H9 (cell line): Measurements from ENCODE around the gene HIRA. TPM values are rescaled to one million over a fixed set of nuclear protein-coding genes. Genes with fewer than 3 reads are reported as not detected.

Experiments used
- DNase-seq: peaks from one replicate; pipeline ENCODE4 v3.0.0-alpha.2; 2017
- H2AFZ ChIP-seq: one replicate; pipeline ENCODE4 v1.6.1; 2013; ENCODE audit warnings: mild to moderate bottlenecking, low read length, control low read depth, moderate library complexity
- H2AK5ac ChIP-seq: 2 replicates; pipeline ENCODE4 v1.6.1; 2013; ENCODE audit warnings: low read length, control low read depth, mixed read lengths; ENCODE audit not compliant: insufficient read length
- H2BK120ac ChIP-seq: one replicate; pipeline ENCODE4 v1.6.1; 2013; ENCODE audit warnings: low read depth, mild to moderate bottlenecking, low read length, control low read depth, inconsistent platforms; ENCODE audit not compliant: poor library complexity, severe bottlenecking
- H2BK12ac ChIP-seq: 2 replicates; pipeline ENCODE4 v1.6.1; 2013; ENCODE audit warnings: low read length, control low read depth, mixed read lengths, low read depth; ENCODE audit not compliant: insufficient read length
- H2BK15ac ChIP-seq: 2 replicates; pipeline ENCODE4 v1.6.1; 2013; ENCODE audit warnings: low read depth, low read length, control low read depth
- H2BK20ac ChIP-seq: one replicate; pipeline ENCODE4 v1.6.1; 2013; ENCODE audit warnings: low read depth, mild to moderate bottlenecking, low read length, control low read depth, inconsistent platforms; ENCODE audit not compliant: poor library complexity, severe bottlenecking
- H2BK5ac ChIP-seq: 2 replicates; pipeline ENCODE4 v1.6.1; 2013; ENCODE audit warnings: low read length, control low read depth, mixed read lengths; ENCODE audit not compliant: insufficient read length
- H3K14ac ChIP-seq: 2 replicates; pipeline ENCODE4 v1.6.1; 2013; ENCODE audit warnings: low read length, control low read depth; ENCODE audit not compliant: insufficient read depth
- H3K18ac ChIP-seq: 2 replicates; pipeline ENCODE4 v1.6.1; 2013; ENCODE audit warnings: low read depth, mild to moderate bottlenecking, mixed read lengths, low read length, control low read depth; ENCODE audit not compliant: insufficient read length
- H3K23ac ChIP-seq: 2 replicates; pipeline ENCODE4 v1.6.1; 2013; ENCODE audit warnings: low read length, control low read depth, mixed read lengths, low read depth; ENCODE audit not compliant: insufficient read length
- H3K23me2 ChIP-seq: 2 replicates; pipeline ENCODE4 v1.6.1; 2013; ENCODE audit warnings: low read depth, mild to moderate bottlenecking, mixed read lengths, low read length, control low read depth; ENCODE audit not compliant: insufficient read length, poor library complexity, severe bottlenecking
- H3K27ac ChIP-seq: 2 replicates; pipeline ENCODE4 v1.5.1; 2013; ENCODE audit warnings: low read length, control low read depth, mixed read lengths, low read depth; ENCODE audit not compliant: insufficient read length
- H3K27me3 ChIP-seq: 2 replicates; pipeline ENCODE4 v1.6.1; 2013; ENCODE audit warnings: low read length, control low read depth, inconsistent platforms; ENCODE audit not compliant: insufficient read depth
- H3K4ac ChIP-seq: 2 replicates; pipeline ENCODE4 v1.6.1; 2013; ENCODE audit warnings: low read depth, mild to moderate bottlenecking, control low read depth, inconsistent platforms, low read length, moderate library complexity
- H3K4me1 ChIP-seq: 2 replicates; pipeline ENCODE4 v1.6.1; 2013; ENCODE audit warnings: low read length, control low read depth, inconsistent platforms; ENCODE audit not compliant: insufficient read depth
- H3K4me2 ChIP-seq: 2 replicates; pipeline ENCODE4 v1.6.1; 2013; ENCODE audit warnings: low read length, control low read depth, mixed read lengths; ENCODE audit not compliant: insufficient read length, insufficient read depth
- H3K56ac ChIP-seq: 2 replicates; pipeline ENCODE4 v1.6.1; 2013; ENCODE audit warnings: low read depth, mild to moderate bottlenecking, mixed read lengths, low read length, control low read depth; ENCODE audit not compliant: insufficient read length
- H3K79me1 ChIP-seq: 2 replicates; pipeline ENCODE4 v1.6.1; 2013; ENCODE audit warnings: low read depth, mild to moderate bottlenecking, moderate library complexity, low read length, control low read depth, inconsistent platforms; ENCODE audit not compliant: insufficient read depth, poor library complexity, severe bottlenecking
- H3K79me2 ChIP-seq: 2 replicates; pipeline ENCODE4 v1.6.1; 2013; ENCODE audit warnings: low read length, control low read depth, inconsistent platforms; ENCODE audit not compliant: insufficient read depth
- H3K9ac ChIP-seq: 2 replicates; pipeline ENCODE4 v1.6.1; 2013; ENCODE audit warnings: low read length, control low read depth, mixed read lengths; ENCODE audit not compliant: insufficient read length; ENCODE audit errors: extremely low read depth
- H3K9me3 ChIP-seq: one replicate; pipeline ENCODE4 v1.6.1; 2013; ENCODE audit warnings: low read depth, low read length, inconsistent platforms; ENCODE audit not compliant: control insufficient read depth
- H3T11ph ChIP-seq: one replicate; pipeline ENCODE4 v1.6.1; 2013; ENCODE audit warnings: mild to moderate bottlenecking, low read length, control low read depth, inconsistent platforms
- H4K20me1 ChIP-seq: one replicate; pipeline ENCODE4 v1.6.1; 2013; ENCODE audit not compliant: control insufficient read depth, insufficient read length, insufficient read depth
- H4K5ac ChIP-seq: 2 replicates; pipeline ENCODE4 v1.6.1; 2013; ENCODE audit warnings: low read depth, mild to moderate bottlenecking, mixed read lengths, low read length, control low read depth; ENCODE audit not compliant: insufficient read length
- H4K8ac ChIP-seq: replicated peaks from 2 replicates; pipeline ENCODE4 v1.6.1; 2013; ENCODE audit warnings: low read length, control low read depth, mixed read lengths, low read depth; ENCODE audit not compliant: insufficient read length
- H4K91ac ChIP-seq: 2 replicates; pipeline ENCODE4 v1.6.1; 2013; ENCODE audit warnings: low read depth, mild to moderate bottlenecking, moderate library complexity, mixed read lengths, low read length, control low read depth; ENCODE audit not compliant: insufficient read length
- H3K27ac Mint-ChIP-seq, 3 experiments: 2 replicates in 2 of 3; 3 replicates in 1 of 3; pipeline ENCODE4 v1.8.0; 2020 to 2021; ENCODE audit warnings: mixed read lengths in 3 of 3, mild to moderate bottlenecking in 1 of 3, moderate library complexity in 1 of 3
- H3K27me3 Mint-ChIP-seq: 2 replicates; pipeline ENCODE4 v1.8.0; 2021; ENCODE audit warnings: low read depth, mild to moderate bottlenecking, moderate library complexity, mixed read lengths
- H3K36me3 Mint-ChIP-seq, 3 experiments: 2 replicates in 2 of 3; 3 replicates in 1 of 3; pipeline ENCODE4 v1.8.0; 2020 to 2021; ENCODE audit warnings: low read depth in 3 of 3, mixed read lengths in 3 of 3; ENCODE audit not compliant: insufficient read depth in 1 of 3
- H3K4me1 Mint-ChIP-seq, 2 experiments: 2 replicates each; pipeline ENCODE4 v1.8.0; 2020; ENCODE audit warnings: mixed read lengths in 2 of 2
- H3K4me3 Mint-ChIP-seq, 2 experiments: 2 replicates in 1 of 2; 3 replicates in 1 of 2; pipeline ENCODE4 v1.8.0; 2020 to 2021; ENCODE audit warnings: mild to moderate bottlenecking in 2 of 2, mixed read lengths in 2 of 2, moderate library complexity in 1 of 2
- H3K9me3 Mint-ChIP-seq, 2 experiments: 2 replicates in 1 of 2; 3 replicates in 1 of 2; pipeline ENCODE4 v1.8.0; 2020; ENCODE audit warnings: mild to moderate bottlenecking in 2 of 2, mixed read lengths in 2 of 2, moderate library complexity in 1 of 2
- CTCF ChIP-seq: fragments of 200-600 bp; sonication (generic); conservative IDR thresholded peaks from 3 replicates; pipeline ENCODE4 v1.8.0; 2021; ENCODE audit warnings: antibody characterized with exemption, mild to moderate bottlenecking
- WGBS: extraction: QIAGEN DNeasy Blood & Tissue Kit; methylation state at CpG from one replicate; pipeline ENCODE4 v1.1.7; 2013; ENCODE audit warnings: missing lambda C conversion rate, low lambda C conversion rate, mixed read lengths; ENCODE audit not compliant: insufficient read length; ENCODE audit errors: extremely low coverage; 5-methylcytosine and 5-hydroxymethylcytosine counted together
- total RNA-seq: library from RNA; stranded (reverse); gene quantifications from 2 replicates; pipeline ENCODE4 v1.2.1, GENCODE V29; 2021

HIRA gene
- total RNA-seq, 1 experiment from 2014 or later = 51.9 TPM

GRCh38 chr22:19401483-19401882 lies 30.1 kb downstream of the HIRA start:
- H3K27ac ChIP-seq = no peak overlapping the region
- no peaks in the 10 kb centered on the region for H3K27me3 ChIP-seq
- H2BK5ac ChIP-seq = no peak overlapping the region
- no peak overlapping the region for H2AFZ ChIP-seq
- no peak overlapping the region for H3K9ac ChIP-seq
- no peak overlapping the region for H3K18ac ChIP-seq
- Mint-ChIP-seq H3K27me3 (no peaks in the 10 kb centered on the region; the same call in 1 of the 2 replicates), H3K4me3 (no peak overlapping the region), H3K9me3 (no peaks in the 10 kb centered on the region), H3K36me3 (peaks cover 14 to 70% (median 39%) of the 10 kb centered on the region in 3 experiments; a peak in 6 of 7 replicates), H3K4me1 (no peaks in the 10 kb centered on the region), H3K27ac (no peak overlapping the region)
- H2BK15ac ChIP-seq = no peak overlapping the region
- H3K4me1 ChIP-seq = no peaks in the 10 kb centered on the region
- no peak overlapping the region for H3K14ac ChIP-seq
- H2BK12ac ChIP-seq = no peak overlapping the region
- H4K20me1 ChIP-seq = no peaks in the 10 kb centered on the region
- H3K79me1 ChIP-seq = no peaks in the 10 kb centered on the region
- H2BK20ac ChIP-seq = no peak overlapping the region
- no peaks in the 10 kb centered on the region for H3K79me2 ChIP-seq
- DNase-seq = no peak
- no peak overlapping the region for H2BK120ac ChIP-seq
- no peak overlapping the region for H3K4me2 ChIP-seq
- H3K9me3 ChIP-seq = no peaks in the 10 kb centered on the region
- TF ChIP-seq CTCF = no peak
- no peak overlapping the region for H3K23ac ChIP-seq
- H4K91ac ChIP-seq = no peak overlapping the region
- H3T11ph ChIP-seq = no peak overlapping the region
- H4K8ac ChIP-seq = no peak overlapping the region
- no peak overlapping the region for H3K56ac ChIP-seq
- H3K23me2 ChIP-seq = no peaks in the 10 kb centered on the region
- H4K5ac ChIP-seq = no peak overlapping the region
- no CpG with 5 or more reads among the region's 4 CpGs for WGBS
- no peak overlapping the region for H3K4ac ChIP-seq
- H2AK5ac ChIP-seq = no peak overlapping the region
